GM18502 (cell line): ENCODE results near the gene CAST.
"Not testable (repeated sequence)": the region's sequence is repeated elsewhere in the genome, so short reads cannot be mapped to it uniquely, and the experiment has no call there.

ENCODE experiments used
- ATAC-seq: cut with Tn5 transposase; IDR thresholded peaks from one replicate; pipeline ENCODE4 v1.9.1; 2021; ENCODE audit warnings: mild to moderate bottlenecking; ENCODE audit not compliant: unreplicated experiment, poor library complexity

The CAST gene

GRCh38 chr5:96768708-96769251 is 106.6 kb downstream of the CAST start:
- no peak for ATAC-seq

- no peak for ATAC-seq
These were observed 109.2 kb downstream of the CAST start for GRCh38 chr5:96771395-96771794.

- ATAC-seq, result no peak
These were observed 109.9 kb downstream of the CAST start for GRCh38 chr5:96772111-96772510.

GRCh38 chr5:96772542-96772941 is 110.4 kb downstream of the CAST start:
- no peak for ATAC-seq

- no peak for ATAC-seq
These were observed 112.9 kb downstream of the CAST start for GRCh38 chr5:96775050-96775449.

- no peak for ATAC-seq
These were observed 113.5 kb downstream of the CAST start for GRCh38 chr5:96775689-96776088.

- no peak for ATAC-seq
These were observed 114.4 kb downstream of the CAST start for GRCh38 chr5:96776621-96777020.

- ATAC-seq, result no peak
These were observed 116.2 kb downstream of the CAST start for GRCh38 chr5:96778409-96778808.

- ATAC-seq, result no peak
These were observed 118.5 kb downstream of the CAST start for GRCh38 chr5:96780626-96781025.

GRCh38 chr5:96781031-96781971 is 119.1 kb downstream of the CAST start:
- no peak for ATAC-seq

GRCh38 chr5:96783326-96783725 is 121.2 kb downstream of the CAST start:
- ATAC-seq, result no peak

- no peak for ATAC-seq
These were observed 123.3 kb downstream of the CAST start for GRCh38 chr5:96785326-96786109.

GRCh38 chr5:96788112-96788749 is 126.1 kb downstream of the CAST start:
- no peak for ATAC-seq

GRCh38 chr5:96789794-96790330 is 127.7 kb downstream of the CAST start:
- ATAC-seq, result no peak

GRCh38 chr5:96790961-96791504 is 128.9 kb downstream of the CAST start:
- ATAC-seq, result no peak

- no peak for ATAC-seq
These were observed 132.6 kb downstream of the CAST start for GRCh38 chr5:96794757-96795156.

GRCh38 chr5:96795626-96796025 is 133.4 kb downstream of the CAST start:
- ATAC-seq, result no peak

- ATAC-seq, result no peak
These were observed 134.3 kb downstream of the CAST start for GRCh38 chr5:96796434-96796833.

GRCh38 chr5:96801718-96802117 is 139.5 kb downstream of the CAST start:
- not testable (repeated sequence) for ATAC-seq

- ATAC-seq, result peak; percentile 38
These were observed 145.0 kb downstream of the CAST start for GRCh38 chr5:96807075-96807654.
